ENCODE results near the gene TUT7.

Gene TUT7

GRCh38 chr9:86272221-86272620 is 82.0 kb downstream of the TUT7 start:
- ATAC-seq (ENCODE audit: low read depth): no peak
- Histone ChIP-seq H3K27me3 (ENCODE audit: insufficient read depth, poor library complexity, severe bottlenecking) (no peaks in the 10 kb centered on the region), H3K27ac (ENCODE audit: poor library complexity, severe bottlenecking) (no peak overlapping the region), H3K4me3 (ENCODE audit: severe bottlenecking) (no peak overlapping the region), H3K4me1 (ENCODE audit: insufficient read depth, poor library complexity, severe bottlenecking) (no peaks in the 10 kb centered on the region), H3K36me3 (ENCODE audit: low read depth) (peaks cover 40% of the 10 kb centered on the region), H3K9me3 (ENCODE audit: severe bottlenecking) (no peaks in the 10 kb centered on the region)
- no peak for TF ChIP-seq CTCF (IDR thresholded peaks at IDR 0.05; ENCODE audit: poor library complexity, severe bottlenecking)
- DNase-seq (ENCODE audit: low spot score): no peak

- Histone ChIP-seq H3K4me3 (ENCODE audit: severe bottlenecking) (no peak overlapping the region), H3K4me1 (ENCODE audit: insufficient read depth, poor library complexity, severe bottlenecking) (no peaks in the 10 kb centered on the region), H3K36me3 (ENCODE audit: low read depth) (peaks cover 14% of the 10 kb centered on the region; the same call in 1 of the 2 replicates), H3K9me3 (ENCODE audit: severe bottlenecking) (no peaks in the 10 kb centered on the region), H3K27ac (ENCODE audit: poor library complexity, severe bottlenecking) (no peak overlapping the region), H3K27me3 (ENCODE audit: insufficient read depth, poor library complexity, severe bottlenecking) (no peaks in the 10 kb centered on the region)
- DNase-seq (ENCODE audit: low spot score) (no peak), ATAC-seq (ENCODE audit: low read depth) (no peak)
- TF ChIP-seq CTCF (IDR thresholded peaks at IDR 0.05; ENCODE audit: poor library complexity, severe bottlenecking): no peak
Observed at GRCh38 chr9:86263876-86264275, 90.3 kb downstream of the TUT7 start.

- Histone ChIP-seq H3K27me3 (ENCODE audit: insufficient read depth, poor library complexity, severe bottlenecking) (no peaks in the 10 kb centered on the region), H3K4me1 (ENCODE audit: insufficient read depth, poor library complexity, severe bottlenecking) (no peaks in the 10 kb centered on the region), H3K9me3 (ENCODE audit: severe bottlenecking) (no peaks in the 10 kb centered on the region), H3K36me3 (ENCODE audit: low read depth) (peaks cover 10% of the 10 kb centered on the region; the same call in 1 of the 2 replicates), H3K4me3 (ENCODE audit: severe bottlenecking) (no peak overlapping the region), H3K27ac (ENCODE audit: poor library complexity, severe bottlenecking) (no peak overlapping the region)
- TF ChIP-seq CTCF (IDR thresholded peaks at IDR 0.05; ENCODE audit: poor library complexity, severe bottlenecking): no peak
- no peak for ATAC-seq (ENCODE audit: low read depth)
- DNase-seq (ENCODE audit: low spot score): no peak
Observed at GRCh38 chr9:86262492-86262891, 91.7 kb downstream of the TUT7 start.

GRCh38 chr9:86259557-86259956 is 94.7 kb downstream of the TUT7 start, which contains the start of gene C9orf153:
TSS of gene C9orf153 (minus strand) at chr9:86259657. CDS start at chr9:86229603, 30,054 bp downstream.
- DNase-seq (ENCODE audit: low spot score) (no peak), ATAC-seq (ENCODE audit: low read depth) (no peak)
- Histone ChIP-seq H3K9me3 (ENCODE audit: severe bottlenecking) (no peaks in the 10 kb centered on the region), H3K36me3 (ENCODE audit: low read depth) (no peaks in the 10 kb centered on the region), H3K27ac (ENCODE audit: poor library complexity, severe bottlenecking) (no peak within 1 kb of the TSS), H3K4me3 (ENCODE audit: severe bottlenecking) (no peak within 1 kb of the TSS), H3K27me3 (ENCODE audit: insufficient read depth, poor library complexity, severe bottlenecking) (no peaks in the 10 kb centered on the region), H3K4me1 (ENCODE audit: insufficient read depth, poor library complexity, severe bottlenecking) (no peaks in the 10 kb centered on the region)
- TF ChIP-seq CTCF (IDR thresholded peaks at IDR 0.05; ENCODE audit: poor library complexity, severe bottlenecking): no peak

GRCh38 chr9:86257391-86257790 is 96.8 kb downstream of the TUT7 start:
- DNase-seq (ENCODE audit: low spot score): no peak
- Histone ChIP-seq H3K4me1 (ENCODE audit: insufficient read depth, poor library complexity, severe bottlenecking) (no peaks in the 10 kb centered on the region), H3K27me3 (ENCODE audit: insufficient read depth, poor library complexity, severe bottlenecking) (no peaks in the 10 kb centered on the region), H3K9me3 (ENCODE audit: severe bottlenecking) (no peaks in the 10 kb centered on the region), H3K36me3 (ENCODE audit: low read depth) (no peaks in the 10 kb centered on the region), H3K27ac (ENCODE audit: poor library complexity, severe bottlenecking) (no peak overlapping the region), H3K4me3 (ENCODE audit: severe bottlenecking) (no peak overlapping the region)
- ATAC-seq (ENCODE audit: low read depth): no peak
- TF ChIP-seq CTCF (IDR thresholded peaks at IDR 0.05; ENCODE audit: poor library complexity, severe bottlenecking): no peak

Measured in RWPE2 (cell line).